Epithelial cell of proximal tubule (primary cell): ENCODE results near the gene IL3RA. TPM values are rescaled to one million over a fixed set of nuclear protein-coding genes. Genes with fewer than 3 reads are reported as not detected.

Source experiments
- DNase-seq: peaks from one replicate; pipeline ENCODE4 v3.0.0-alpha.2; 2011; ENCODE audit warnings: low read depth
- H3K4me3 ChIP-seq: 2 replicates; pipeline ENCODE4 v1.5.1; 2011; ENCODE audit warnings: low read depth, mild to moderate bottlenecking, low read length
- total RNA-seq: library from RNA; depleted of rRNA; stranded (reverse); fragments of >200 nt; gene quantifications from 2 replicates; pipeline ENCODE4 v1.2.3, GENCODE V29; 2015
- TF ChIP-seq, protein P1 (sequence below): conservative IDR thresholded peaks from 2 replicates; pipeline ENCODE4 v1.5.1; 2012; ENCODE audit warnings: low read depth, mild to moderate bottlenecking, low read length

Gene IL3RA
- total RNA-seq, 1 donor from 2014 or later = not detected

DNA sequence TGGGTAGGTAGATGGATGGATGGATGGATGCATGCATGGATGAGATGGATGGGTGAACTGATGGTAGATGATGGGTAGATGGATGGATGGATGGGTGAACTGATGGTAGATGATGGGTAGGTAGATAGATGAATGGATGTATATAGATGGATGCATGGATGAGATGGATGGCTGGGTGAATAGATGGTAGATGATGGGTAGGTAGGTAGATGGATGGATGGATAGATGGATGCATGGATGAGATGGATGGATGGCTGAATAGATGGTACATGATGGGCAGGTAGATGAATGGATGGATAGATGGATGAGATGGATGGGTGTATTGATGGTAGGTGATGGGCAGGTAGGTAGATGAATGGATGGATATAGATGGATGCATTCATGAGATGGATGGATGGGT is 70.5 kb downstream of the IL3RA start:
- no peak overlapping the region for H3K4me3 ChIP-seq
- TF ChIP-seq, protein P1, sequence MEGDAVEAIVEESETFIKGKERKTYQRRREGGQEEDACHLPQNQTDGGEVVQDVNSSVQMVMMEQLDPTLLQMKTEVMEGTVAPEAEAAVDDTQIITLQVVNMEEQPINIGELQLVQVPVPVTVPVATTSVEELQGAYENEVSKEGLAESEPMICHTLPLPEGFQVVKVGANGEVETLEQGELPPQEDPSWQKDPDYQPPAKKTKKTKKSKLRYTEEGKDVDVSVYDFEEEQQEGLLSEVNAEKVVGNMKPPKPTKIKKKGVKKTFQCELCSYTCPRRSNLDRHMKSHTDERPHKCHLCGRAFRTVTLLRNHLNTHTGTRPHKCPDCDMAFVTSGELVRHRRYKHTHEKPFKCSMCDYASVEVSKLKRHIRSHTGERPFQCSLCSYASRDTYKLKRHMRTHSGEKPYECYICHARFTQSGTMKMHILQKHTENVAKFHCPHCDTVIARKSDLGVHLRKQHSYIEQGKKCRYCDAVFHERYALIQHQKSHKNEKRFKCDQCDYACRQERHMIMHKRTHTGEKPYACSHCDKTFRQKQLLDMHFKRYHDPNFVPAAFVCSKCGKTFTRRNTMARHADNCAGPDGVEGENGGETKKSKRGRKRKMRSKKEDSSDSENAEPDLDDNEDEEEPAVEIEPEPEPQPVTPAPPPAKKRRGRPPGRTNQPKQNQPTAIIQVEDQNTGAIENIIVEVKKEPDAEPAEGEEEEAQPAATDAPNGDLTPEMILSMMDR = no peak
- DNase-seq = no peak

- H3K4me3 ChIP-seq = no peak overlapping the region
- DNase-seq = no peak
- TF ChIP-seq, protein P1 = no peak
These were observed 74.7 kb downstream of the IL3RA start for GRCh38 chrX:1411326-1411725.

GRCh38 chrX:1412551-1413161 is 76.1 kb downstream of the IL3RA start:
- no peak overlapping the region for H3K4me3 ChIP-seq
- no peak for DNase-seq
- TF ChIP-seq, protein P1 = no peak

- TF ChIP-seq, protein P1 = no peak
- DNase-seq = no peak
- H3K4me3 ChIP-seq = no peak overlapping the region
These were observed 79.8 kb downstream of the IL3RA start for GRCh38 chrX:1416327-1416784.

- H3K4me3 ChIP-seq = no peak overlapping the region
- TF ChIP-seq, protein P1 = no peak
- no peak for DNase-seq
These were observed 80.6 kb downstream of the IL3RA start for GRCh38 chrX:1416965-1417760.

GRCh38 chrX:1417921-1418771 is 81.6 kb downstream of the IL3RA start:
- DNase-seq = no peak
- H3K4me3 ChIP-seq = no peak overlapping the region
- TF ChIP-seq, protein P1 = no peak
